K562 (cell line): ENCODE results near the gene HKDC1. TPM values are rescaled to one million over a fixed set of nuclear protein-coding genes. Genes with fewer than 3 reads are reported as not detected.

ENCODE experiments used
- ARID1B ChIP-seq: fragments of 450-650 bp; IDR thresholded peaks from 2 replicates; pipeline ENCODE4 v1.6.1; 2016; ENCODE audit warnings: antibody characterized with exemption, mild to moderate bottlenecking, inconsistent platforms
- ATF4 ChIP-seq: fragments of 450-650 bp; formaldehyde crosslinking; IDR thresholded peaks from 2 replicates; pipeline ENCODE4 v1.4.0; 2022; ENCODE audit warnings: mild to moderate bottlenecking, moderate library complexity
- ATF6 ChIP-seq: sonication (generic); formaldehyde crosslinking; IDR thresholded peaks from 2 replicates; pipeline ENCODE4 v1.4.0; 2020; ENCODE audit warnings: mild to moderate bottlenecking, missing genetic modification reagents
- HEY1 ChIP-seq: fragments of 250-450 bp; sonication (Bioruptor Pico); IDR thresholded peaks from 2 replicates; pipeline ENCODE4 v1.5.0; 2020; ENCODE audit warnings: mild to moderate bottlenecking, moderate library complexity, borderline replicate concordance
- MYC ChIP-seq, 2 experiments: fragments of 250-450 bp in 1 of 2; sonication (Bioruptor Pico) in 1 of 2; IDR thresholded peaks; 2 replicates each; pipeline versions ENCODE4 v1.5.1 to v1.6.1; 2012 to 2021; ENCODE audit warnings: low read depth in 2 of 2, borderline replicate concordance in 1 of 2, improper control_type of control experiment in 1 of 2, low read length in 1 of 2, mild to moderate bottlenecking in 1 of 2, moderate library complexity in 1 of 2
- NEUROD1 ChIP-seq: fragments of 150-350 bp; IDR thresholded peaks from 2 replicates; pipeline ENCODE4 v1.6.1; 2014; ENCODE audit warnings: borderline replicate concordance, low read length, low read depth; ENCODE audit not compliant: partially characterized antibody
- NR3C1 ChIP-seq: sonication (generic); formaldehyde crosslinking; IDR thresholded peaks from 2 replicates; pipeline ENCODE4 v1.8.1; 2022; ENCODE audit warnings: missing genetic modification reagents
- POLR2A ChIP-seq: fragments of 450-650 bp; conservative IDR thresholded peaks from 2 replicates; pipeline ENCODE4 v1.6.1; 2016
- SRSF9 ChIP-seq: fragments of 200-400 bp; formaldehyde crosslinking; IDR thresholded peaks from 2 replicates; pipeline ENCODE4 v1.6.1; 2017; ENCODE audit warnings: low read depth, low read length, borderline replicate concordance
- TRIM28 ChIP-seq: fragments of 450-650 bp; IDR thresholded peaks from 2 replicates; pipeline ENCODE4 v1.6.1; 2017
- ZBTB26 ChIP-seq: fragments of 450-650 bp; formaldehyde crosslinking; IDR thresholded peaks from 2 replicates; pipeline ENCODE4 v1.4.0; 2022; ENCODE audit warnings: missing genetic modification characterization
- ZBTB33 ChIP-seq: sonication (generic); formaldehyde crosslinking; IDR thresholded peaks from 2 replicates; pipeline ENCODE4 v1.8.1; 2023; ENCODE audit warnings: mild to moderate bottlenecking, missing genetic modification reagents
- ZFP30 ChIP-seq: fragments of 250-450 bp; sonication (Bioruptor Pico); IDR thresholded peaks from 2 replicates; pipeline ENCODE4 v1.8.0; 2022; ENCODE audit warnings: moderate library complexity, mild to moderate bottlenecking, inconsistent platforms, borderline replicate concordance
- ZNF197 ChIP-seq: fragments of 200-800 bp; sonication (Bioruptor generic); IDR thresholded peaks from 2 replicates; pipeline ENCODE4 v1.6.1; 2016; ENCODE audit warnings: low read depth, missing genetic modification characterization, missing compliant biosample characterization
- ZNF280B ChIP-seq: fragments of 250-450 bp; sonication (Bioruptor Pico); IDR thresholded peaks from 2 replicates; pipeline ENCODE4 v1.5.1; 2021; ENCODE audit warnings: mild to moderate bottlenecking
- ZNF324 ChIP-seq: fragments of 250-450 bp; sonication (Bioruptor Pico); IDR thresholded peaks from 2 replicates; pipeline ENCODE4 v1.4.0; 2020; ENCODE audit warnings: mild to moderate bottlenecking
- ZNF780A ChIP-seq: fragments of 250-450 bp; sonication (Bioruptor Pico); IDR thresholded peaks from 2 replicates; pipeline ENCODE4 v1.5.0; 2021; ENCODE audit warnings: mild to moderate bottlenecking
- polyA plus RNA-seq, 8 experiments: library from polyadenylated mRNA; depleted of rRNA in 4 of 8; stranded (reverse) in 5 of 8; unstranded in 3 of 8; fragments of >200 nt; fragmentation: Nextera tagmentation in 2 of 8; fragmentation: Illumina TruSeq in 1 of 8; extraction: Ambion mirVana in 2 of 8; extraction: Trizol in 1 of 8; gene quantifications; 2 replicates each; pipeline versions ENCODE4 v1.2.1 to v1.2.3, GENCODE V29; 2011 to 2014; ENCODE audit warnings: inconsistent platforms in 1 of 8, missing spikeins in 1 of 8
- total RNA-seq, 7 experiments: library from RNA; depleted of rRNA in 6 of 7; stranded (reverse); fragments of >200 nt in 6 of 7; fragmentation: Illumina TruSeq in 2 of 7; extraction: Trizol in 2 of 7; gene quantifications; 2 replicates each; pipeline versions ENCODE4 v1.2.1 to v1.2.3, GENCODE V29; 2011 to 2021; ENCODE audit warnings: low replicate concordance in 1 of 7

The HKDC1 gene
- total and polyA plus RNA-seq, 9 of the 15 experiments (the other 6 are each of a cell fraction or from before 2014, with no cell fraction given) = 0.04 to 0.22 (median 0.11) TPM; not detected in 5

GRCh38 chr10:69222157-69223027 is 2.3 kb downstream of the HKDC1 start (continued):
- TF ChIP-seq ZNF780A (CRISPR knock-in tag) (no peak), ZNF324 (CRISPR knock-in tag) (0 out of 2 replicates have a peak, but pooled peaks have one; percentile 28), ZBTB33 (CRISPR knock-in tag) (0 out of 2 replicates have a peak, but pooled peaks have one; percentile 50), TRIM28 (peak; percentile 51; the same call in 1 of the 2 replicates), MYC (IDR thresholded peaks at IDR 0.05; ENCODE audit: low read depth, low read length) (peak; percentile 96), MYC (CRISPR knock-in tag; IDR thresholded peaks at IDR 0.05; ENCODE audit: borderline replicate concordance, low read depth) (0 out of 2 replicates have a peak, but pooled peaks have one; percentile 81), ZBTB26 (CRISPR knock-in tag) (0 out of 2 replicates have a peak, but pooled peaks have one; percentile 38), ZNF280B (CRISPR knock-in tag) (no peak), NEUROD1 (peak; percentile 11), ARID1B (peak; percentile 76), POLR2A (peak; percentile 72), SRSF9 (no peak), ZNF197 (CRISPR knock-in tag) (peak; percentile 83), ZFP30 (CRISPR knock-in tag) (no peak), ATF6 (no peak), NR3C1 (CRISPR knock-in tag) (no peak), HEY1 (CRISPR knock-in tag) (no peak; the same call in 1 of the 2 replicates), ATF4 (0 out of 2 replicates have a peak, but pooled peaks have one; percentile 9)
